DOHH2 (cell line): ENCODE results near the gene PTK7.

Experiments
- H3F3A ChIP-seq: fragments of 200-600 bp; sonication (generic), shearing (Covaris generic); 2 replicates; pipeline ENCODE4 v1.6.0; 2016; ENCODE audit warnings: antibody characterized with exemption, mild to moderate bottlenecking; ENCODE audit not compliant: control insufficient read depth, insufficient read depth
- H3K27ac ChIP-seq: fragments of 200-600 bp; sonication (generic); 2 replicates; pipeline ENCODE4 v1.5.1; 2014; ENCODE audit warnings: low read depth, mild to moderate bottlenecking, low read length, moderate library complexity
- H3K27me3 ChIP-seq: fragments of 200-600 bp; sonication (generic); 2 replicates; pipeline ENCODE4 v1.6.1; 2014; ENCODE audit warnings: mild to moderate bottlenecking, low read length, mixed read lengths; ENCODE audit not compliant: control insufficient read depth
- H3K36me3 ChIP-seq: fragments of 200-600 bp; sonication (generic); 2 replicates; pipeline ENCODE4 v1.6.1; 2014; ENCODE audit warnings: mild to moderate bottlenecking, low read length, moderate library complexity, mixed read lengths; ENCODE audit not compliant: control insufficient read depth
- H3K4me1 ChIP-seq: fragments of 200-600 bp; sonication (generic); 2 replicates; pipeline ENCODE4 v1.6.1; 2014; ENCODE audit warnings: mild to moderate bottlenecking, low read length, mixed read lengths; ENCODE audit not compliant: control insufficient read depth
- H3K4me2 ChIP-seq: fragments of 200-600 bp; sonication (generic); 2 replicates; pipeline ENCODE4 v1.6.0; 2014; ENCODE audit warnings: mild to moderate bottlenecking, low read length, moderate library complexity
- H3K4me3 ChIP-seq: fragments of 200-600 bp; sonication (generic); 2 replicates; pipeline ENCODE4 v1.5.1; 2014; ENCODE audit warnings: mild to moderate bottlenecking, low read length, mixed read lengths
- H3K79me2 ChIP-seq: fragments of 200-600 bp; sonication (generic); 2 replicates; pipeline ENCODE4 v1.6.1; 2014; ENCODE audit warnings: mild to moderate bottlenecking, low read length, mixed read lengths; ENCODE audit not compliant: control insufficient read depth
- H3K9me2 ChIP-seq: fragments of 200-600 bp; sonication (generic); replicated peaks from 2 replicates; pipeline ENCODE4 v1.6.1; 2014; ENCODE audit warnings: mild to moderate bottlenecking, low read length, mixed read lengths; ENCODE audit not compliant: control insufficient read depth
- H3K9me3 ChIP-seq: fragments of 200-600 bp; sonication (generic); 2 replicates; pipeline ENCODE4 v1.6.1; 2014; ENCODE audit warnings: antibody characterized with exemption, low read length, mixed read lengths; ENCODE audit not compliant: control insufficient read depth, insufficient read depth
- H4K20me1 ChIP-seq: fragments of 200-600 bp; sonication (generic); 2 replicates; pipeline ENCODE4 v1.6.0; 2014; ENCODE audit warnings: low read depth, mild to moderate bottlenecking, antibody characterized with exemption, low read length, moderate library complexity; ENCODE audit not compliant: control insufficient read depth, insufficient read depth
- EZH2phosphoT487 ChIP-seq: fragments of 200-600 bp; sonication (generic); IDR thresholded peaks from 2 replicates; pipeline ENCODE4 v1.6.1; 2017; ENCODE audit warnings: borderline replicate concordance, mild to moderate bottlenecking, antibody characterized with exemption, low read length, moderate library complexity, mixed read lengths
- TF ChIP-seq, protein P1 (sequence below): fragments of 200-600 bp; sonication (generic); IDR thresholded peaks from one replicate; pipeline ENCODE4 v1.5.1; 2014; ENCODE audit warnings: antibody characterized with exemption, mild to moderate bottlenecking, low read depth, low read length; ENCODE audit not compliant: poor library complexity, severe bottlenecking

Gene PTK7

DNA sequence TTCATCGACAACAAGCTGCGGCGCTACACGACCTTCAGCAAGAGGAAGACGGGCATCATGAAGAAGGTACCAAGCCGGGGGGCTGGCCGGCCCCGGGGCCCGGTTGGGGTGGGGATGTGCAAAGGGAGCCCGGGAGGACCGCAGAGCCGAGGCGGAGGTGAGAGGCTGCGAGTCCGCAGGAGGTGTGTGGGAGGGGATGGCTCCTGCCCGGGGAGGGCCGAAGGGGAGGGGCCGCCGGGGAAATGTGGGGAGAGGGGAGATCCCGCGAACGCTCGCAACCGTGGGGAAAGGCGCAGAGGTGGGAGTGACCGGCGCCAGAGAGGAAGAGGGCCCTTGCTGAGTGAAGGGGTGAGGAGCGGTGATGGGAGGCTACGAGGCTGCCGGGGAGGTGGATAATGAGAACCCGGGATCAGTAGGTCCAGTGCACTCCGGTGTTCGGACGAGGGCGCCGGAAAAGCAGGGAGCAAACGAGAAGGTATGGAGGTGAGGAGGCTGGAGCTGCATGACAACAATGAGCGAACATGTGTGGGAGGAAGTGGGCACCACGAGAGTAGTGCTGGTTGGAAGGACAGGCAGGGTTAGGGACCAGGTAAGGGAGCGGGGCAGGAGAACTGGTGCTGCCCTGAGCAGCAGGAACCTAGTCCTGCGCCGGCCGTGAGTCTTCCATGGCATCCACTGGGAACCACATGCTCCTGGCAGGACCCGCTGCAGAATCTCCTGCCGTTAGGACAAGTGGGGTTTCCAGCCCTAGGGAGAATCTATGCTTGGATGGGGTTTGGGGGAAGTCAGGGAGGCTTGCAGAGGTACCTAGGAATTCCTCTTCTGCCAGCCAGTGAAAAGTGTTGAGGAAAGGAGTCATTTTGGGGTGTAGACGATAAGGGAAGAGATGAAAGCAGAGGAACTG is 96.2 kb downstream of the PTK7 start:
- Histone ChIP-seq H3K27ac (peak overlapping the region; percentile 46), H3K4me2 (peak overlapping the region; percentile 74), H3K9me2 (no peaks in the 10 kb centered on the region), H3K79me2 (peaks cover 51% of the 10 kb centered on the region), H3K27me3 (no peaks in the 10 kb centered on the region), H3K9me3 (no peaks in the 10 kb centered on the region), H4K20me1 (peaks cover 28% of the 10 kb centered on the region), H3F3A (peaks cover 14% of the 10 kb centered on the region), H3K4me1 (peaks cover 32% of the 10 kb centered on the region), H3K4me3 (peak overlapping the region; percentile 85), H3K36me3 (peaks cover 49% of the 10 kb centered on the region)
- TF ChIP-seq, protein P1, sequence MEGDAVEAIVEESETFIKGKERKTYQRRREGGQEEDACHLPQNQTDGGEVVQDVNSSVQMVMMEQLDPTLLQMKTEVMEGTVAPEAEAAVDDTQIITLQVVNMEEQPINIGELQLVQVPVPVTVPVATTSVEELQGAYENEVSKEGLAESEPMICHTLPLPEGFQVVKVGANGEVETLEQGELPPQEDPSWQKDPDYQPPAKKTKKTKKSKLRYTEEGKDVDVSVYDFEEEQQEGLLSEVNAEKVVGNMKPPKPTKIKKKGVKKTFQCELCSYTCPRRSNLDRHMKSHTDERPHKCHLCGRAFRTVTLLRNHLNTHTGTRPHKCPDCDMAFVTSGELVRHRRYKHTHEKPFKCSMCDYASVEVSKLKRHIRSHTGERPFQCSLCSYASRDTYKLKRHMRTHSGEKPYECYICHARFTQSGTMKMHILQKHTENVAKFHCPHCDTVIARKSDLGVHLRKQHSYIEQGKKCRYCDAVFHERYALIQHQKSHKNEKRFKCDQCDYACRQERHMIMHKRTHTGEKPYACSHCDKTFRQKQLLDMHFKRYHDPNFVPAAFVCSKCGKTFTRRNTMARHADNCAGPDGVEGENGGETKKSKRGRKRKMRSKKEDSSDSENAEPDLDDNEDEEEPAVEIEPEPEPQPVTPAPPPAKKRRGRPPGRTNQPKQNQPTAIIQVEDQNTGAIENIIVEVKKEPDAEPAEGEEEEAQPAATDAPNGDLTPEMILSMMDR: no peak
- TF ChIP-seq EZH2phosphoT487: no peak

GRCh38 chr6:43173591-43174262 is 97.6 kb downstream of the PTK7 start:
- Histone ChIP-seq H4K20me1 (peaks cover 28% of the 10 kb centered on the region), H3K27me3 (no peaks in the 10 kb centered on the region), H3K9me3 (no peaks in the 10 kb centered on the region), H3F3A (peaks cover 14% of the 10 kb centered on the region), H3K36me3 (peaks cover 59% of the 10 kb centered on the region), H3K4me1 (peaks cover 32% of the 10 kb centered on the region), H3K4me2 (peak overlapping the region; percentile 74), H3K27ac (peak overlapping the region; percentile 36), H3K79me2 (peaks cover 51% of the 10 kb centered on the region), H3K4me3 (peak overlapping the region; percentile 85), H3K9me2 (no peaks in the 10 kb centered on the region)
- TF ChIP-seq, protein P1: no peak
- no peak for TF ChIP-seq EZH2phosphoT487

DNA sequence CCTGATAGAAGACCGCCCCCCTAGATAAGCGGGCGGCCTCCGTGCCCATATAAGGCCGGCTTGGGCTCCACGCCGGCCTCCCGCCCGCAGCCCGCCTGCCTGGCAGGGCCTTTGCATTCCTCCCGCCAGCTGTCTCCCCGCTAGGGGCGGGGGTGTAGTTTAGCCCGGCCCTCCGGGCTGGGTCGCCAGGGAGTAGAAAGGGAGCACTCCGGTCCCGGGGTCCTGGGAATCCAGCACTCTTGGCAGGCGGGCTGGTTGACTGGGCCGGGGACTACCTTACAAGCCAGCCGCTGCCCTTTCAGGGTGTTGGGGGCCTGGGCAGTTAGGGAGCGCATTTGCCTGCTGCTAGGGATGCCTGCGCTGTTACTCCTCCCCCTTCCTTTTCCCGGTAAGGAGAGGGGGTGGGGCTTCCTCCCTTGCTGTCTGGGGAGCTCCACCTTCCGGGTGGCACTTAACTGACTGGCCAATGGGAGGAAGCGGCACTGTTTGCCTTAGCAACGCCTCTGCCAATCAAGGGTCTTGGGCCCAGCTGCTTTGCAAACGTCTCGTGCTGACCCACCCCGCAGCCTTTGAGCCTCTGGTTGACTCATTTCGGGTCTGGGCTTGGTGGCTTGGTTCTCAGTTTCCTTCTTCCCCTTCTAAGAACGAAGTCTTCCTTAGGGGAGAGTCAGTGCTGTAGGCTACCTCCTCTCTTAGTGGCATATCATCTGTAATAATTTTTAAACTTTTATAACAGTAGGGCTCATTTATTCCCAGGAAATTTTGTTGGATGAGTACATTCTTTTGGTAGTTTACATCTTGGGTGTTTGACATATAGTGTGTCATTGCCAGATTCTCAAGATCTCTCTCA is 98.4 kb downstream of the PTK7 start:
- Histone ChIP-seq H3K4me1 (peaks cover 32% of the 10 kb centered on the region), H3K9me3 (no peaks in the 10 kb centered on the region), H3K4me2 (peak overlapping the region; percentile 74), H3K4me3 (peak overlapping the region; percentile 85), H3K79me2 (peaks cover 51% of the 10 kb centered on the region), H3K27me3 (no peaks in the 10 kb centered on the region), H3K9me2 (no peaks in the 10 kb centered on the region), H3K36me3 (peaks cover 67% of the 10 kb centered on the region), H4K20me1 (peaks cover 28% of the 10 kb centered on the region), H3F3A (peaks cover 11% of the 10 kb centered on the region), H3K27ac (peak overlapping the region; percentile 36)
- TF ChIP-seq, protein P1: no peak
- TF ChIP-seq EZH2phosphoT487: no peak
